ENCODE data around the gene KTN1.

Gene KTN1

DNA sequence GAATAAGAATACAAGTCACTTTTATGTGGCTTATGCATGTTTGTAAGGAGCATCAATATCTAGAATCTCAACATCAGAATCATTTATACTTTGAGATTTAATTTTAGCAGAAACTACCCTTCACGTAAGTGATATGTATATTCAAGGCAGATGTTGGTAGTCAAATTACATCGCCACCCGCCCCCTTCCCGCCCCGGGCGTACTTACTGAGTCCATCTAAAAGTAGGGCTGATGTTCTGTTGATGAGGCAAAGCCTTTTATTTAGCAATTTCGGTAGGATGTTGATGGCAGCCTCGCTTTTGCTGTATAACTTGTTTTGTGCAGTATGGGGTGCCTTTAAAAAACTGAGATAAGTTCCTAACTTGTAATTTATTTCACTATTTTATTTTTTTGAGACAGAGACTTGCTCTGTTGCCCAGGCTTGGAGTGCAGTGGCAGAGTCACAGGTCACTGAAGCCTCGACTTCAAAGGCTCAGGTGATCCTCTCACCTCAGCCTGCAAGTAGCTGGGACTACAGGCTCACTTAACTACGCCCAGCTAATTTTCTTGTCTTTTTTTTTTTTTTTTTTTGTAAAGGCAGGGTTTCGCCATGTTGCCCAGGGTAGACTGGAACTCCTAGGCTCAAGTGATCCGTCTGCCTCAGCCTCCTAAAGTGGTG, 30.8 kb downstream of the KTN1 start:
- no peak for DNase-seq (ENCODE audit: low spot score)

DNA sequence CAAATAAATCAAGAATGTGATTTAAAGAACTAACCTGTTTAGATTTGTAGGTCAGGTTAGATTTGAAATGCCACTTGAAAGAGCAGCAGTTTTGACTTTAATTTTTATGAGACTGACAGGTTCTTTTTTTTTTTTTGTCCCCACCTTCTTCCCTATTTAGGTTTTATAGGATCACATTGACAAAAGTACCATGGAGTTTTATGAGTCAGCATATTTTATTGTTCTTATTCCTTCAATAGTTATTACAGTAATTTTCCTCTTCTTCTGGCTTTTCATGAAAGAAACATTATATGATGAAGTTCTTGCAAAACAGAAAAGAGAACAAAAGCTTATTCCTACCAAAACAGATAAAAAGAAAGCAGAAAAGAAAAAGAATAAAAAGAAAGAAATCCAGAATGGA, 31.9 kb downstream of the KTN1 start:
- no peak for DNase-seq (ENCODE audit: low spot score)

DNA sequence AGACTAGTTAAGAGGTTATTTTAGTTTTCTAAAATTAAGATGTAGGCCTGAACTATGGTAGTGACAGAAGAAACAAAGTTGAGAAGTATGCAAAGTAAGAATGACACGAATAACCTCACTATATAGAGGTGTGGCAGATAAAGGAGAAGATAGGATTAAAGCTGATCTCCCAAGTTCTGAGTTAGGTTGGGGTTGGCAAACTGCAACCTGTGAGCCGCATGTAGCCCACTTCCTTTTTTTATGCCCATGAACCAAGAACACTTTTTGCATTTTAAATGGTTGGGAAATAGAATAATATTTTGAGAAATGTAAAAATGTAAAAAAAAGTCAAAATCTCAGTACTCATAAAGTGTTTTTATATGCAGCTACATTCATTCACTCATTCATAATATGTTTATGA, 34.3 kb downstream of the KTN1 start:
- DNase-seq (ENCODE audit: low spot score) = no peak

DNA sequence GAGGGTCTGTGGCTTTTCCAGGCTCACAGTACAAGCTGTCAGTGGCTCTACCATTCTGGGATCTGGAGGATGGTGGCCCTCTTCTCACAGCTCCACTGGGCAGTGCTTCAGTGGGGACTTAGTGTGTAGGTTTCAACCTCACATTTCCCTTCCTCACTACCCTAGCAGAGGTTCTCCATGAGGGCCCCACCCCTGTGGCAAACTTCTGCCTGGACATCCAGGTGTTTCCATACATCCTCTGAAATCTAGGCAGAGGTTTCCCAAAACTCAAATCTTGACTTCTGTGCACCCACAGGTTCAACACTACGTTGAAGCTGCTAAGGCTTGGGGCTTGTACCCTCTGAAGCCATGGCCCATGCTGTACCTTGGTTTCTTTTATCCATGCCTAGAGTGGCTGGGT, 40.3 kb downstream of the KTN1 start:
- DNase-seq (ENCODE audit: low spot score) = no peak

DNA sequence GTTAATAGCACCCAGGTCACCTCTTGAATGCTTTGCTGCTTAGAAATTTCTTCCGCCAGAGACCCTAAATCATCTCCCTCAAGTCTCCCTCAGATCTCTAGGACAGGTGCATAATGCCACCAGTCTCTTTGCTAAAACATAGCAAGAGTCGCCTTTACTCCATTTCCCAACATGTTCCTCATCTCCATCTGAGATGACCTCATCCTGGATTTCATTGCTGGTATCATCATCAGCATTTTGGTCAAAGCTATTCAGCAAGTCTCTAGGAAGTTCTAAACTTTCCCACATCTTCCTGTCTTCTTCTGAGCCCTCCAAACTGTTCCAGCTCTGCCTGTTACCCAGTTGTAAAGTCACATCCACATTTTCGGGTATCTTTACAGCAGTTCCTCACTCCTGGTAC, 41.0 kb downstream of the KTN1 start:
- no peak for DNase-seq (ENCODE audit: low spot score)

DNA sequence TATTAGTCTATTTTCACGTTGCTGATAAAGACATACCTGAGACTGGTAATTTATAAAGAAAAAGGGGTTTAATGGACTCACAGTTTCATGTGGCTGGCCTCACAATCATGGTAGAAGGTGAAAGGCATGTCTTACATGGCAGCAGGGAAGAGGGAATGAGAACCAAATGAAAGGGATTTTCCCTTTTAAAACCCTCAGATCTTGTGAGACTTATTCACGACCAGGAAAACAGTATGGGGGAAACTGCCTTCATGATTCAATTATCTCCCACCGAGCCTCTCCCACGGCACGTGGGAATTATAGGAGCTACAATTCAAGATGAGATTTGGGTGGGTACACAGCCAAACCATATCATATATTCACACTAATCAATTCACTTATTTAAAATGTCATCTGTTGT, 41.4 kb downstream of the KTN1 start:
- no peak for DNase-seq (ENCODE audit: low spot score)

DNA sequence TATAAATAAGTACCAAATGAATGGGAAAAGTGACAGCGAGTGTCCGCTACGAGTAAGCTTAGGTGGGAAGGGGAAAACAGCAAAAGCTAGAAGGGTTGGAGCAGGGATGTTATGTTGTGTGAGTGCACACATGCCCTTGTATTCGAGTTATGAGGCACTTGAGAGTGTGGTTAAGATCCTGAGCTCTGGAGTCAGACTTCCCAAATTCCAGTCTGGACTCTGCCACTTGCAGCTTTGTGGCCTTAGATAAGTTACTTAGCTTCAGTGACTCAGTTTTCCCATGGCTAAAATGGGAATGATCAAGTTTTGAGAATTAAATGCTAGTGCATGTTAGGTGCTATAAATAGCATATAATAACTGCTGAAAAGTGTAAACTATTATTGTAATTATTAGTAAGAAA, 44.9 kb downstream of the KTN1 start:
- no peak for DNase-seq (ENCODE audit: low spot score)

DNA sequence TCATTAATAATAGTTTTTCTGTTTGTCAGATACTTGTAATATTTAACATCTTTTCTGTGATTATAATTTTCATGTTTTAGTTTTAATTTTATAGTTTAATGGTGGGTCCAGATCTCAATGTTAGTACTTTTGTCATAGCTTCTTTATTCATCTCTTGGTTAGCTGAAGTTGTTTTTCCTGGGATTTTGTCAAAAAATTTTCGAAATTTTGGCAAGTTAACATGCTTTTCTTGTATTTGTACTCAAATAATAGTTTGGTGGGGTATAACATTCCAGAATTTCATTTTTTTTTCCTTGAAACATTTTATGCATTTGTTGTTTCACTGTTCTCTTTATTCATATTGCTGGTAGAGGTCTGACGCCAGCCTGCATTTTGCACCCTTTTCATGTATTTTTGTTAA, 45.5 kb downstream of the KTN1 start:
- DNase-seq (ENCODE audit: low spot score) = no peak

DNA sequence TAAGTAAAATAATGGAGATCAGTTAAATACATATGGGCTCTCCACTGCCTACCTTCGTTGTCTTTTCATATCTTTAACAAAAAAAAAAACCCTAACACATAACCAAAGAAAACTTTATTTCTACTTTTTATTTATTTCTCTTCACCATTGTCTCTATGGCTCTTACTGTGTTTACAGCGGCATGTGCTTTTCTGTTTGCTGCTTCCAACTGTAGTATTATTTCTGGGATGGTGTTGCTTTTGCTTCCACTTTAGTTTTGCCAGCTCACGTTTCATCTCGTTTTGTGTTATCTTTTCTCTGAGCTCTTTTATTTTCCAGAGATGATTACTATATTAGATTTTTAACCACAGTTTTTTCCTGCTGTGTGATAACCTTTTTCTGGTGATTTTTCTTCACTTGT, 46.1 kb downstream of the KTN1 start:
- no peak for DNase-seq (ENCODE audit: low spot score)

DNA sequence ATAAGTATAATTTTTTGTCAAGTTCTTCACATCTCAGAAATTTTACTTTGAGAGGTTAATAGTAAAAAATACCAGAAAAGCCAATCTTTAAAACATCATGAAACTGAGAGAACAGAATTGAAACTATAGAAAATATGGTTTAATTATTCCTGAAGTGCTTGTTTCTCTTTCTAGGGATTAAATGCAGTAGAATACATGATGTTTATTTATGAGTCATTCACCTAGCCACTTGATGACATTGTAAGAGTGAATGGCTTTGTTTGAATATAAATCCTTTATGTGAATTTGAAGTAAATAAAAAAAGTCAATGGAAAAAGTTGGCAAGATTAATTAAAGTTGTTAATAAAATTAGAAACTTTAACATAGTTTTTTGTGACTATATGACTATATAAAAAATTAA, 48.4 kb downstream of the KTN1 start:
- DNase-seq (ENCODE audit: low spot score) = no peak

DNA sequence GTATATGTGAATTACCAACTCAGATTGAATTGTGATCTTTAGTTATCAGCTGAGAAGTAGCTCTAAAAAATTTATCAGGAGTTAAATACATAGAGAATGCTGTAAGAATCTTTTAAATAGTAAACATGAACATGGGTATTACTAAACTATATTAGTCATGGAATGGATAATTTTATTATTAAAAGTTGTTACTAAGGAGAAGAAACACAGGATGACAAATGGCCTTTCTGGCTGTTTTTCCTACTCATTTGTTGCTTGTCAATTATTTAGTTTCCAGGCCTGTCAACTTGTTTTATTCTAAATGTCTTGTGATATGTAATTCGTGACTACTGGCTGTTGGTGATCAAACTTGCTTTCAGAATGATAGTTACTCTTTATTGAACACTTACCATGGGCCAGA, 58.7 kb downstream of the KTN1 start:
- no peak for DNase-seq (ENCODE audit: low spot score)

DNA sequence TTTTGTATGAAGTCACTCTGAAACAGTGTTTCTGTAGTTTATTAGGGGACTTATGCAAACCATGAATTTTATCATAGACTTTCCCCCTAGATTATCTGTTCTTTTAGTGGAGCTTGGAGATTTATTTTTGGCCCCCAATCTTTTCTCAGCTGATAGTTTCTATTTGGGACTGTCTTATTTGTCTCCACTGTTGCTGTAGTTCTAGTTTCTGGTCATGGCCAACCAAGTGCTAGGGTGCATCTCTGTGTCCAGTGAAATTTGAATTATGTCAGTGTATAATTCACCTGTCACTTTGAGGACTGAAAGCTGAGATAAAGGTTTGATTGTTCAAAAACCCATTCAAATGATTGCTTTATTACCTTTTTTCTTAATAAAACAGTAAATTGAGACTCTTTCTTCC, 61.3 kb downstream of the KTN1 start:
- no peak for DNase-seq (ENCODE audit: low spot score)

DNA sequence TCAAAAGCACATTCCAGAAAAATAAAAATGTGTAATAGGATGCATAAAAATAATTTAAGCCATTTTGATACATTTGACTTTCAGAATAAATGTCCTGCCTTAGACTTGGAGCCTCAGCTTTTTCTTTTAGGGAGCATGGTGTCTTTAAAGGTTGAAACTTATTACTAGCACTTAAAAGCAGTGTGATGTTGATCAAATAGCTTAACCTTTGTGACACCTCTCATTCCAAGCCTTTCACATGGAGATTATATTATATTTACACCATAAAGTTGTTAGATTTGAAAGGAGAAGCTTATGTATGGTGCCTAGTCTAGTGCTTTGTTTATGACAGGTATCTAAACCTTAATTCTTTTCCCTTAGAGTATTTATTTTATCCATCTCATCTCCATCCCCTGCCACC, 61.9 kb downstream of the KTN1 start:
- DNase-seq (ENCODE audit: low spot score) = no peak

DNA sequence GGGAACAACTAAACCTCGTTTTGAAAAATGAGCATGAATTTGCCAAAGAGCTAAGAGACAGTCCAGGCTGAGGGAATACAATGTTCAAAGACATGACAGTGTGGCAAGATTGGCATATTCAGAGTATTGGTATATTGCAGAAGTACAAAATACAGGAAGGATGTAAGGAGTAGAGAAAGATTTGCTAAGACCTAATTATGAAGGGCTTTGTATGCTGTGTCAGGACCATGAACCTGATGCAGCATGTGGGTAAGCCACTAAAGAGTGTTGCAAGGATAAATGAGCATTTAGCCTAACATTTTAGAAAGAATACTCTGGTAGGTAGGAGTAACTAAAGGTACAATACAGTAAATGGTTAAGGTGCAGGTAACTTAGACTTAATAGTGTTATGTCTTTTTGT, 65.1 kb downstream of the KTN1 start:
- DNase-seq (ENCODE audit: low spot score) = no peak

DNA sequence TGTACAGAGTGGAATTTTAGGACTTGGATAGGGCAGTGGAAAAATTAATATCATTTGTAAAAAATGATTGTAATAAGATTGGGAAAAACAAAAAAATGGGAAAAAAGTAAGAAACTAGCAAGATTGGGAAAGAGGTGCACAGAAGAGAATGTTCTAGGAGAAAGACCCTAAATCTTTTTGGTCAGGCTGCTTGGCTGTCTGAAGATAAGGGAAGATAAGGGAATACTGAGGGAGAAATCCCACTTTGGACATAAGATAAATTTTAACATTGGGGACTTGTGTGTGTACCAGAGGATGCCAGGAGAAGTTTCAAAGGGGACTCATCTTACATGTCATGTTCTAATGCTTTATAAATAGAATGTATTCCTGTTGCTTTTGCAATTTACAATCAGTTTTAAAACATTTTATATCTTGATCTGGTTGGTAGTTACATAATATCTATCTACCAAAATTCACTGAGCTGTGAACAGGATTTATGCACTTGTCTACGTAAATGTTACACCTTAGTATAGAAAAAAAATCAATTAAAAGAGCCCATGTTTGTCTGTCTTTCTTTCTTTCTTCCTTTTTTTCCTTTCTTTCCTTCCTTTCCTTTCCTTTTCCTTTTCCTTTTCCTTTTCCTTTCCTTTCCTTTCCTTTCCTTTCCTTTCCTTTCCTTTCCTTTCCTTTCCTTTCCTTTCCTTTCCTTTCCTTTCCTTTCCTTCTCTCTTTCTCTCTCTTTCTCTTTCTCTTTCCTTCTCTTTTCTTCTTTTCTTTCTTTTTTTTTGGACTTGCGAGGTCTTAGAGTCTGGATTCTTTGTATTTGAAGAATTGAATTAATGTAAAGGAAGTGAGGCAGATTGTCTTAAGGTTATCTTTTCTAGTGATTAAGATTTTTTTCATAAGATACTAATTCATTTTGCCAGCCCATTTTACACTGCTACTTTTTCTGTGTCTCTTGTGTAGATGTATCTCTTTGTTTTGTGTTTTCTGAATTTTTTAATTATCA, 66.1 kb downstream of the KTN1 start:
- no peak for DNase-seq (ENCODE audit: low spot score)

DNA sequence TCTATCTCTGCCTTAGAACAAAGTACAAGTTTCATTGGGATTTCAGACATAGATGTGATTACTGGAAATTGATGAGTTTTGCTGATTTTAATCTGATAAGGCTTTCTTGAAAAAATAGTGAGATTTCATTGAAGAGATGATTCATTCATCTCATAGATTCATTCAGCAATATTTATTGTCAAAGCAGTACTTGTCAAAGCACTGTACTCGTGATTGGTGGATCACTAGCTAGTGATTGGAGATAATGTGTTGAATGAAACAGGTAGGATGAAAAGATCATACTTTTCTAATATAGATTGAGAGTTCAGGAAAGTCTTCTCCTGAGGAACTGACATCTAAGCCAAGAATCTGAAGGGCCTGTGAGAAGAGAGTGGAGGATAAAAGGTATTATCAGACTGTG, 71.0 kb downstream of the KTN1 start:
- no peak for DNase-seq (ENCODE audit: low spot score)

DNA sequence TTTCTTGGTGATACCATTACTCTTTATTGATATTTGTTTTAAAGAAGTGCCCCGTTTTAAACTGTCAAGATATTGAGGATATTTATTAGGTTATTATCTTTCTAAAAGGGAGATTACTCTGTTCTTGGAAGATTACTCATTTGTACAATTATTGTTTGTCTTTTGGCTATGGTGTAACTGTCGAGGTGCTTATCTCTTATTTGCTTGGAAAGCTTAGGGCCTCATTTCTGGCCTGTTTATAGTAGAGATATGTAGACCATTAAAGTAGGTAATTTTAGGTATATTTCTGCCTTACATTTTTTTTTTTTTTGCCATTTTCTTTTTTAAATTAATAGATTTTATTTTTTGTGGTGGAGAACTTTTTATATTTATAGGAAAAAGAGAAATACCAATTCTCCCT, 74.2 kb downstream of the KTN1 start:
- DNase-seq (ENCODE audit: low spot score) = no peak

DNA sequence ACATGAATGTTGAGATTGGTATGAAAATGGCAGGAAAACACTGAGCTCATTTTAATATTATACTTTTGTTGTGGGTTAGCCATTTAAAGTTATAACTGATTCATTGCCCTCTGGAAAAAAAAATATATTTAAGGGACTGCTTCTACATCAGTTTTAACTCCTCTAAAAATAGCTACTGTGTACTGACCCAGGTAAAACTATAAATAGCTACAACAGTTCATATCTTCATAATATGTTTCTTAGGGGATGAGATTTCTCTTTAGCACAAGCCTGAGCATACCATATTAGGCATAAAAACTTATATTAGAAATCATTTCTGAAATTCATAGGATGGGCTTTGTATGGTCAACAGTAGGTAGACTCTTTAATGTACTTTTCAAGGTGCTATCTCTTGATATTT, 81.0 kb downstream of the KTN1 start:
- no peak for DNase-seq (ENCODE audit: low spot score)

DNA sequence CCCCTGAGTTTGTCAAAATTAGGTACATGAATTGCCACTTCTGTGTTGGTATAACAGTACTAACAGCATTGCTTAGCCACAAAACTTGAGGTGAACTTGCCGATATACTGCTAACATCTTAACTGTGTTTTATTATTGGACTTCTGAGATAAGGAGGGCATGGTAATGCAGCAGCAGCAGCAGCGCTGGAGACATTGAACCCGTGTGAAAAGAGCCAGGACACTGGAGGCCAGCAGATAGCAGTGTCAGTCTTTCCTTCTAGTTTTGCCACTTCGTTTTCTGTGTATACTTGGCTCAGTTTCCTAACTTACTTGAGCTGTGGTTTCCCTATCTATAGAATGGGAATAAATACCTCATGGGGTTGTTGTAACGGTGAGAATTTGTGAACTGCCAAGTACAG, 82.7 kb downstream of the KTN1 start:
- no peak for DNase-seq (ENCODE audit: low spot score)

DNA sequence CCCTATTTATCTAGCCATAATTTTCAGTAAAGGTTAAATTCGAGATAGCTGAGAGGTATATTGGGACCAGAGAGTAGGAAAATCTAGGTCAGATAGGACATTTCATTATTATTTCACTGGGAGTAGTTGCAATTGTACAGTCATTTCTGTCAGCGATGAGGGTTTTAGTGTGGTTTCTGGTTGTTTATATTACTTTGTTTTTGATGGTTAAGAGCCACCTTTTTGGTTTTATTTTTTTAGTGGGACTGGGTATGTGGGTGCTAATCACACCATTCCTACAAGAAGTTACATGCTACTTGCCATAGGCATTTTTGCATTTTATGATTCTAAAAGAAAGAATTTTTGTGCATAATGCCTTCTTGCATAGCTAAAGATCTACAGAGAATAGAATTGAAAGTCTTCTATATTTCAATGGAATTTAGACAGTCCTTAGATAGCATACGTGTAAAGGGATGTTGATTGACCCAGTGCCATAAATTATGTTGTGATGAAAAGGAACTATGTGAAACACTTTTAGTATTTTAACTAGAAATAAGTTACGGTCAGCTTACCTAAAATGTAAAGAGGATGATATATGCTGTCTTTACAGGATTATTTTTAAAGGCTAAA, 85.2 kb downstream of the KTN1 start:
- DNase-seq (ENCODE audit: low spot score) = no peak

DNA sequence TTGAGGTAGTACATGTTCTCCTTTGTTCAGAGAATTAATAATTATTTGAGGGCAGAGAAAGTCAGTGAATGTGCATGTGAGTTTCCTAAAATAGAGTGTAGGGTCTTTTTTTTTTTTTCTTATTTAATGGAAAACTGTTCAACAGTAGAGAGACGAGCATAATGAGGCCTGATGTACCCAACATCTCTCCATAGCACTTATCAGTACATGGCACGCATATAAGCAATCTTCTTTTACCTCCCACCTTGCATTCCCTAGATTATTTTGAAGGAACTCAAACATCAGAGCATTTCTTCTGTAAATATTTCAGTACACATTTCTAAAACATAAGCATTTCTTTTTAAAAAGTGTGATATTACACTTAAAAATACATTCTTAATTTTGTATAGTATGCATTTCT, 87.8 kb downstream of the KTN1 start:
- no peak for DNase-seq (ENCODE audit: low spot score)

DNA sequence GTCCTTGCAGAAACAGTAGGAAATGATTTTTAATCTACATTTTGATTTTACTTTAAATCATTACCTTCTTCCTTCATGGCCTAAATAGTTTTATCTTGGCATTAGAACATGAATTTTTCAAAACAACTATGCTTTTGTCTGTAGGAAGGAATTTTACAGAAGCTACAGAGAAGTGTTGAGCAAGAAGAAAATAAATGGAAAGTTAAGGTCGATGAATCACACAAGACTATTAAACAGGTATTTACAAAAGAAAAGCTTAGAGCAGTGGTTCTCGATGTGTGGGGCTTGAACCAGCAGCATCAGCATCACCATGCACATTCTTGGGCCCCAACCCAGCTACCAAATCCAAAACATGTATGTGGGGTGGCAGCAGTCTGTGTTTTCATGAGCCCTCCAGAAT, 91.6 kb downstream of the KTN1 start:
- DNase-seq (ENCODE audit: low spot score) = no peak

DNA sequence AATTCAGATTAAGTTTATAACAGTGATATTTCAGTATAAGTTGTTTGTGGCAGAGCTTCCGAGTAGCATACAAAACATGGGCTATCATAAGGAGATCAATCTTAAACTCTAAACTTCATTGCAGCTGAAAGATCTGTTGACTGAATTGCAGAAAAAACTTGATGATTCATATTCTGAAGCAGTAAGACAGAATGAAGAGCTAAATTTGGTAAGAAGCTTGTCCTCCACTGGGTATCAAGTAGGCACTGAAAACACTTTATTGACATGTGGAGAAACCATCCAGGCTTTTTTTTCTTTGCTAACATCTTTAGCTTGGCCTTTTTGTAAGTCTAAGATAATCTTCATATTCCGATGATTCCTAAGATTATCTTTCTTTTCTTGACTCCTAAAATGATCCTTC, 93.0 kb downstream of the KTN1 start:
- no peak for DNase-seq (ENCODE audit: low spot score)
